OCI-LY7 (cell line): ENCODE data around the gene DNAJC1. TPM values are rescaled to one million over a fixed set of nuclear protein-coding genes. Genes with fewer than 3 reads are reported as not detected.

Experiments used
- BruUV-seq: library from RNA; stranded (reverse); fragments of 400-500 nt; replicated peaks from 2 replicates; lab custom pipeline; 2021; lab: Mats Ljungman, UMichigan
- CTCF ChIA-PET: fragments of 300-600 bp; sonication (Branson Sonifier 250); formaldehyde crosslinking; loops from one replicate; lab custom pipeline; 2022; ENCODE audit warnings: antibody characterized with exemption; ENCODE audit not compliant: unreplicated experiment; lab: Charles Lee
- POLR2A ChIA-PET: fragments of 300-600 bp; sonication (Branson Sonifier 250); formaldehyde crosslinking; loops from one replicate; lab custom pipeline; 2022; ENCODE audit warnings: antibody characterized with exemption; lab: Charles Lee
- DNase-seq: peaks from one replicate; pipeline ENCODE4 v3.0.0-alpha.2; 2015; ENCODE audit warnings: low spot score
- H2AFZ ChIP-seq: fragments of 200-600 bp; sonication (generic), shearing (Covaris generic); 2 replicates; pipeline ENCODE4 v1.6.1; 2014; ENCODE audit warnings: mild to moderate bottlenecking, antibody characterized with exemption, low read length, moderate library complexity
- H3K27ac ChIP-seq: fragments of 200-600 bp; sonication (generic); 2 replicates; pipeline ENCODE4 v1.5.1; 2014; ENCODE audit warnings: mixed run types, low read depth, mild to moderate bottlenecking, moderate library complexity, low read length, inconsistent platforms; ENCODE audit not compliant: poor library complexity, severe bottlenecking
- H3K36me3 ChIP-seq: fragments of 200-600 bp; sonication (generic); 2 replicates; pipeline ENCODE4 v1.6.1; 2014; ENCODE audit warnings: mild to moderate bottlenecking, antibody characterized with exemption, low read length, moderate library complexity, mixed read lengths; ENCODE audit not compliant: insufficient read depth
- H3K4me1 ChIP-seq: fragments of 200-600 bp; sonication (generic); 2 replicates; pipeline ENCODE4 v1.5.1; 2014; ENCODE audit warnings: mild to moderate bottlenecking, low read length; ENCODE audit not compliant: insufficient read depth, poor library complexity, severe bottlenecking
- H3K4me2 ChIP-seq: fragments of 200-600 bp; sonication (generic); 2 replicates; pipeline ENCODE4 v1.6.1; 2014; ENCODE audit warnings: mild to moderate bottlenecking, low read length
- H3K4me3 ChIP-seq: fragments of 200-600 bp; sonication (generic); 2 replicates; pipeline ENCODE4 v1.5.1; 2014; ENCODE audit warnings: mild to moderate bottlenecking, low read depth, low read length; ENCODE audit not compliant: poor library complexity, severe bottlenecking
- H3K79me2 ChIP-seq: fragments of 200-600 bp; sonication (generic); 2 replicates; pipeline ENCODE4 v1.6.1; 2016; ENCODE audit warnings: low read depth, mild to moderate bottlenecking, low read length, moderate library complexity, mixed read lengths; ENCODE audit not compliant: insufficient read depth
- H3K9me2 ChIP-seq: fragments of 200-600 bp; sonication (generic); 2 replicates; pipeline ENCODE4 v1.6.1; 2016; ENCODE audit warnings: mild to moderate bottlenecking, low read length, mixed read lengths; ENCODE audit not compliant: insufficient read depth
- H3K9me3 ChIP-seq: fragments of 200-600 bp; sonication (generic); 2 replicates; pipeline ENCODE4 v1.6.1; 2014; ENCODE audit warnings: mild to moderate bottlenecking, mixed run types, low read length, mixed read lengths
- H4K20me1 ChIP-seq: fragments of 200-600 bp; sonication (generic); 2 replicates; pipeline ENCODE4 v1.6.1; 2014; ENCODE audit warnings: mild to moderate bottlenecking, antibody characterized with exemption, low read length, moderate library complexity, mixed read lengths; ENCODE audit not compliant: insufficient read depth
- CTCF ChIP-seq: fragments of 200-600 bp; sonication (generic); conservative IDR thresholded peaks from 2 replicates; pipeline ENCODE4 v1.5.1; 2014; ENCODE audit warnings: mild to moderate bottlenecking, antibody characterized with exemption, low read length, moderate library complexity, mixed read lengths
- EZH2phosphoT487 ChIP-seq: fragments of 200-600 bp; sonication (generic); IDR thresholded peaks from 2 replicates; pipeline ENCODE4 v1.6.1; 2018; ENCODE audit warnings: low read depth, borderline replicate concordance, mild to moderate bottlenecking, mixed run types, antibody characterized with exemption, low read length, moderate library complexity, mixed read lengths
- intact Hi-C: fragments of 100-400 bp; cut with micrococcal nuclease; formaldehyde crosslinking; loops from one replicate; pipeline ENCODE4 v1.10.0; 2022; ENCODE audit not compliant: unreplicated experiment
- total RNA-seq, 2 experiments: library from RNA; depleted of rRNA in 1 of 2; stranded (reverse); fragments of >200 nt in 1 of 2; shearing (Covaris generic) in 1 of 2; gene quantifications; 2 replicates each; pipeline ENCODE4 v1.2.3, GENCODE V29; 2014 to 2022

DNAJC1 gene
- total RNA-seq, 2 experiments from 2014 or later, result 7.1 to 16.9 TPM

DNA sequence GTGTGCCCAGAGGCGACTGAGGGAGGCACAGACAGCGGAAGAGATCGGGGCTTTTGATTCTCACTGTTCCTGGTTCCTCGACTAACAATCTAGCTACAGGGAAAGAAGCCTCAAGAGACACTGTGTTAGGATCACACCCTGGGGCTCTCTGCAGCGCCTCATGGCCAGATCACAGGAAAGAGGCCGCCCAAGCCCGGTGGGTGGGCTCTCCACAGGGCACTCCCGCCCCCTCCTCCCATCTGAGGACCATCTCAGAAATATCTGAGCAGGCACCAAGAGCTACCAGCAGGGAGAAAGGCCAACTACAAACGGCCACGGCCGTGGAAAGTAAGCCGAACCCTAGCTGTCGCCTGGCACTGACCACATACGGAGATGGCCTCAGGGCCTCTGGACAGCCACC is 245.3 kb downstream of the DNAJC1 start:
- BruUV-seq, result no TSS peak
- Histone ChIP-seq H3K4me2 (no peak overlapping the region), H3K4me3 (no peak overlapping the region), H3K9me2 (no peaks in the 10 kb centered on the region), H3K36me3 (no peaks in the 10 kb centered on the region), H2AFZ (no peak overlapping the region), H3K79me2 (no peaks in the 10 kb centered on the region), H3K4me1 (no peaks in the 10 kb centered on the region), H3K9me3 (no peaks in the 10 kb centered on the region), H4K20me1 (no peaks in the 10 kb centered on the region), H3K27ac (no peak overlapping the region)
- ChIA-PET POLR2A (interaction anchor here (1.1 to 1.5 kb wide), 2 partner anchors 11 to 46 kb away, joined by 4 read pairs; no protein-coding TSS in a partner anchor), CTCF (interaction anchor here (0.6 kb wide), 1 partner anchor 47 kb away, joined by 3 read pairs; no protein-coding TSS in a partner anchor)
- intact Hi-C loops, result no loop called here
- no peak for DNase-seq
- TF ChIP-seq EZH2phosphoT487 (no peak), CTCF (no peak)

DNA sequence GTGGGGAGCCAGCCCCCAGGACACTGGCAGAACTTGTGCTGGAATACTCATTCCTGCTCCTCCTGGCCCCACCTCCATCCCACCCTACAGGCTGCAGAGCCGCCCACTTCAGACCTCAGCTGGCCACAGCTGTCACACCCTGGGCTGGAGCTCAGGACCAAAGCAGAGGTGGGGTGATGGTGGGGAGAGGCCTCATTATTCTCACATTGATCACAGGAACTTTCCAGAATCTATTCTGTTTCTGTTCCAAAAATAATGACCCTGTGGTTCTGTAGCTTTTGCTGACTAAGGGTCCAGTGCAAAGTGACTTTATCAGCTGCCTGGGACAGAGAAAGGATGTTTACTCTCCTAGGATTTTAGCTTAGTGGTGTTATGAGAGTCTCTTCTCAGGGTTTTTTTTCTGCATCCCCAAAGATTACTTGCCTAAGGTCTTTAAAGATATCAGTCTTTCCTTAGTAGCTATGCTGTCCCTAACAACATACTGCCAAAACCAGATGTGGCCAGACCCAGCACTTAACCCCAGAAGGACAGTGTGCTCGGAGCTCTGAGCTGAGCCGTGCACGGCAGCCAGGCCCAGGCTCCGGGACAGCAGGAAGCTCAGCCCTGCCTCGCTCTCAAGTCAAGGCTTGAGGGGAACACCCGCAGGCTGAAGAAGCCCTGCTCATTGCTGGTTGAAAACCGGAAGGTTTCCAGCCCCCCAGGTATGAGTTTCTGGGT is 246.2 kb downstream of the DNAJC1 start:
- no peaks in the 10 kb centered on the region for H3K4me1 ChIP-seq
- no peak overlapping the region for H3K4me2 ChIP-seq
- H3K27ac ChIP-seq, result no peak overlapping the region
- no peaks in the 10 kb centered on the region for H3K9me2 ChIP-seq
- ChIA-PET POLR2A (interaction anchor here (0.6 to 1.5 kb wide), 4 partner anchors 12 to 426 kb away, joined by 3 to 4 read pairs (median 4); no protein-coding TSS in a partner anchor), CTCF (no interaction called here)
- no peak overlapping the region for H3K4me3 ChIP-seq
- H3K9me3 ChIP-seq, result no peaks in the 10 kb centered on the region
- no peak overlapping the region for H2AFZ ChIP-seq
- BruUV-seq, result no TSS peak
- no peaks in the 10 kb centered on the region for H3K36me3 ChIP-seq
- H4K20me1 ChIP-seq, result no peaks in the 10 kb centered on the region
- no peak for DNase-seq
- intact Hi-C loops, result no loop called here
- no peaks in the 10 kb centered on the region for H3K79me2 ChIP-seq
- TF ChIP-seq EZH2phosphoT487, result no peak
- no peak for TF ChIP-seq CTCF

DNA sequence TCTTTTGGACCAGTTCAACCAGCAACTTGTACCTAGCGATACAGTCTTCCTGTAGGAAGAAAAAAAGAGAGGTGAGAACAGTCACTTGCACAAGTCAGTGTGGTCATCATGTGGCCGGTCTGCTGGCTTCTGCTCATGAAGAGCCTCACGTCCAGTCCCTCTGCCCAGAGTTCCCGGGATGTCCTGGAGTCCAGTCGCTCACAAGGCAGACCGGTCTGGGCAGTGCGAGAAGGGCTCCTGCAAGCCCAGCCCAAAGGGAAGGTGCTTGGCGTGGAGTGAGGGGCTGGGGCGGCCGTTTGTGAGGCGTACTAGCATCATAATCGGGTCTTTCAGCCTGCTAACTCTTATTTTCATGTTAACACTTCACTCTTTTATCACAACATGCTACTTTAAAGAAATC is 246.8 kb downstream of the DNAJC1 start:
- CTCF ChIA-PET, result no interaction called here

More for the DNA sequence above, 246.8 kb downstream of the DNAJC1 start:
- intact Hi-C loops, result no loop called here
- Histone ChIP-seq H3K4me3 (no peak overlapping the region), H4K20me1 (no peaks in the 10 kb centered on the region), H3K4me1 (no peaks in the 10 kb centered on the region), H3K9me3 (no peaks in the 10 kb centered on the region), H3K36me3 (no peaks in the 10 kb centered on the region), H3K27ac (no peak overlapping the region), H3K9me2 (no peaks in the 10 kb centered on the region), H3K4me2 (no peak overlapping the region), H2AFZ (no peak overlapping the region), H3K79me2 (no peaks in the 10 kb centered on the region)
- POLR2A ChIA-PET, result interaction anchor here (1.1 to 1.5 kb wide), 2 partner anchors 17 to 45 kb away, joined by 3 to 4 read pairs; no protein-coding TSS in a partner anchor
- BruUV-seq, result no TSS peak
- TF ChIP-seq EZH2phosphoT487 (no peak), CTCF (no peak)
- no peak for DNase-seq
